Caco-2 (cell line): ENCODE results near the gene EIF2B2. TPM values are rescaled to one million over a fixed set of nuclear protein-coding genes. Genes with fewer than 3 reads are reported as not detected.

Source experiments
- BruUV-seq: library from RNA; stranded (reverse); fragments of 400-500 nt; replicated peaks from 2 replicates; lab custom pipeline; 2021; lab: Mats Ljungman, UMichigan
- CTCF ChIA-PET: fragments of 300-600 bp; sonication (Branson Sonifier 250); formaldehyde crosslinking; loops from one replicate; lab custom pipeline; 2022; ENCODE audit warnings: antibody characterized with exemption; lab: Charles Lee
- POLR2A ChIA-PET: fragments of 300-600 bp; sonication (Branson Sonifier 250); formaldehyde crosslinking; loops from one replicate; lab custom pipeline; 2022; ENCODE audit warnings: antibody characterized with exemption; lab: Charles Lee
- DNase-seq, 2 experiments: peaks; one replicate each; pipeline versions ENCODE4 v3.0.0 to v3.0.0-alpha.2; 2020 to 2022
- H3K27me3 ChIP-seq: replicated peaks from 2 replicates; pipeline ENCODE4 v1.6.0; 2011; ENCODE audit warnings: low read length; ENCODE audit not compliant: control insufficient read depth, insufficient read depth
- H3K36me3 ChIP-seq: 2 replicates; pipeline ENCODE4 v1.5.1; 2011; ENCODE audit warnings: low read length; ENCODE audit not compliant: control insufficient read depth, insufficient read depth
- H3K4me1 ChIP-seq: fragments of 250-450 bp; sonication (Bioruptor Pico); 2 replicates; pipeline ENCODE4 v1.5.1; 2020; ENCODE audit warnings: mild to moderate bottlenecking
- H3K4me3 ChIP-seq: 2 replicates; pipeline ENCODE4 v1.5.1; 2011; ENCODE audit warnings: low read depth, mild to moderate bottlenecking, control low read depth, low read length
- H3K9me3 ChIP-seq: fragments of 250-450 bp; sonication (Bioruptor Pico); 2 replicates; pipeline ENCODE4 v1.5.1; 2020; ENCODE audit warnings: mild to moderate bottlenecking, moderate library complexity
- H3K27ac Mint-ChIP-seq: one replicate; pipeline ENCODE4 v1.8.0; 2022; ENCODE audit warnings: mixed read lengths; ENCODE audit not compliant: unreplicated experiment
- H3K27me3 Mint-ChIP-seq: one replicate; pipeline ENCODE4 v1.8.0; 2022; ENCODE audit warnings: mixed read lengths; ENCODE audit not compliant: insufficient read depth, unreplicated experiment
- H3K36me3 Mint-ChIP-seq: one replicate; pipeline ENCODE4 v1.8.0; 2022; ENCODE audit warnings: mild to moderate bottlenecking, mixed read lengths; ENCODE audit not compliant: insufficient read depth, unreplicated experiment
- H3K4me1 Mint-ChIP-seq: one replicate; pipeline ENCODE4 v1.8.0; 2022; ENCODE audit warnings: low read depth, mixed read lengths; ENCODE audit not compliant: unreplicated experiment
- H3K4me3 Mint-ChIP-seq: one replicate; pipeline ENCODE4 v1.8.0; 2022; ENCODE audit warnings: mild to moderate bottlenecking, moderate library complexity, mixed read lengths; ENCODE audit not compliant: unreplicated experiment
- H3K9me3 Mint-ChIP-seq: one replicate; pipeline ENCODE4 v1.8.0; 2022; ENCODE audit warnings: mixed read lengths; ENCODE audit not compliant: unreplicated experiment
- intact Hi-C: fragments of 100-400 bp; cut with micrococcal nuclease; formaldehyde crosslinking; loops from one replicate; pipeline ENCODE4 v1.10.0; 2022; ENCODE audit not compliant: unreplicated experiment
- total RNA-seq: library from RNA; stranded (reverse); gene quantifications from 2 replicates; pipeline ENCODE4 v1.2.3, GENCODE V29; 2022
- TF ChIP-seq, protein P1 (sequence below), 2 experiments: fragments of 200-600 bp in 1 of 2; IDR thresholded peaks; 1 replicate in 1 of 2; 2 replicates in 1 of 2; pipeline versions ENCODE4 v1.5.1 to v1.8.0; 2011 to 2022; ENCODE audit warnings: antibody characterized with exemption in 1 of 2, control low read depth in 1 of 2, inconsistent platforms in 1 of 2, low read depth in 1 of 2, low read length in 1 of 2, mild to moderate bottlenecking in 1 of 2, moderate library complexity in 1 of 2; ENCODE audit not compliant: insufficient read depth in 1 of 2, severe bottlenecking in 1 of 2, unreplicated experiment in 1 of 2

Gene EIF2B2
- total RNA-seq, 1 experiment from 2014 or later = 54.4 TPM

DNA sequence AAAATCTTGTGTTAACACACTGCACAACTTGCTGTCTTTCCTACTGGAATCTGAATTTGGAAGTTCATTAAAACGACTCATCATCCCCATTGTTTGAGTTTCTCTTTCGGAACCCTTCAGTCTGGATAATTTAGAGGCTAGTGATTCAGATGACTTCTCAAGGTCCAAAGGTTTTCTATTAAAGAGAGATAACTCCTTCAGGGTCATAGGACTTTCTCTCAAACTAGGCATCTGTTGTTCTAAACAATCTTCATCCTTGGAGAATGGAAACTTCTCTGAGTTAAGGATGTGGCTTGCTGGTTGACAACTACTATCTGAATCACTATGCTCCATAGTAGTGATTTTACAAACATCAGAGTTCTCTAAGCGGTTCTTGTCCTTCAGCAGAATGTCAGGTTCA lies 44.2 kb downstream of the EIF2B2 start:
- peaks cover 28% of the 10 kb centered on the region for H3K36me3 Mint-ChIP-seq
- no peak overlapping the region for H3K4me3 Mint-ChIP-seq
- H3K27me3 Mint-ChIP-seq = no peaks in the 10 kb centered on the region
- H3K27ac Mint-ChIP-seq = no peak overlapping the region
- Histone ChIP-seq H3K36me3 (no peaks in the 10 kb centered on the region), H3K4me3 (no peak overlapping the region), H3K4me1 (peaks cover 19% of the 10 kb centered on the region), H3K9me3 (no peaks in the 10 kb centered on the region), H3K27me3 (no peaks in the 10 kb centered on the region)
- H3K4me1 Mint-ChIP-seq = peaks cover 11% of the 10 kb centered on the region
- no peak for DNase-seq
- no TSS peak for BruUV-seq
- CTCF ChIA-PET = no interaction called here
- POLR2A ChIA-PET = no interaction called here
- TF ChIP-seq, protein P1, sequence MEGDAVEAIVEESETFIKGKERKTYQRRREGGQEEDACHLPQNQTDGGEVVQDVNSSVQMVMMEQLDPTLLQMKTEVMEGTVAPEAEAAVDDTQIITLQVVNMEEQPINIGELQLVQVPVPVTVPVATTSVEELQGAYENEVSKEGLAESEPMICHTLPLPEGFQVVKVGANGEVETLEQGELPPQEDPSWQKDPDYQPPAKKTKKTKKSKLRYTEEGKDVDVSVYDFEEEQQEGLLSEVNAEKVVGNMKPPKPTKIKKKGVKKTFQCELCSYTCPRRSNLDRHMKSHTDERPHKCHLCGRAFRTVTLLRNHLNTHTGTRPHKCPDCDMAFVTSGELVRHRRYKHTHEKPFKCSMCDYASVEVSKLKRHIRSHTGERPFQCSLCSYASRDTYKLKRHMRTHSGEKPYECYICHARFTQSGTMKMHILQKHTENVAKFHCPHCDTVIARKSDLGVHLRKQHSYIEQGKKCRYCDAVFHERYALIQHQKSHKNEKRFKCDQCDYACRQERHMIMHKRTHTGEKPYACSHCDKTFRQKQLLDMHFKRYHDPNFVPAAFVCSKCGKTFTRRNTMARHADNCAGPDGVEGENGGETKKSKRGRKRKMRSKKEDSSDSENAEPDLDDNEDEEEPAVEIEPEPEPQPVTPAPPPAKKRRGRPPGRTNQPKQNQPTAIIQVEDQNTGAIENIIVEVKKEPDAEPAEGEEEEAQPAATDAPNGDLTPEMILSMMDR (IDR thresholded peaks at IDR 0.05; ENCODE audit: insufficient read depth in 1 of 2, low read depth in 1 of 2, low read length in 1 of 2, severe bottlenecking in 1 of 2, unreplicated experiment in 1 of 2) = no peak
- no peaks in the 10 kb centered on the region for H3K9me3 Mint-ChIP-seq
- intact Hi-C loops = no loop called here

DNA sequence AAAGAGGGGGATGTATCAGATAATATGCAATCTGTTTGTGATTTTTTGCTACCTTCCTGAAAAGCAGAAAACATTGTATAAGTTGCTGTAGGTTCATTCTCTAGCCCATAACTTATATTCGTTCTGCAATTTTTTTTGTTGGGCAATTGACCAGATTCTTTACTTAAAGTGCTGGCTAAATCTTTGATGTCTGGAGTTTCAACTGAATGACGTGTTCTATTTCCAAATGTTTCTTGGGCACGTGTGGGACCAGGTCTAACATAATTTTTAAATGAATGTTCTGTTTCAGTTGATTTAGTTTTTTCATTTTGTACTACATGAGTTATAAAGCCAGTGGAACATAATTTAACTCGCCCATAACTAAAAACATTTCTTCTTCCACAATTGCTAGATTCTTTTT lies 44.8 kb downstream of the EIF2B2 start:
- TF ChIP-seq, protein P1 (IDR thresholded peaks at IDR 0.05; ENCODE audit: insufficient read depth in 1 of 2, low read depth in 1 of 2, low read length in 1 of 2, severe bottlenecking in 1 of 2, unreplicated experiment in 1 of 2) = no peak
- Mint-ChIP-seq H3K27ac (no peak overlapping the region), H3K27me3 (no peaks in the 10 kb centered on the region), H3K9me3 (no peaks in the 10 kb centered on the region), H3K4me3 (no peak overlapping the region), H3K4me1 (peaks cover 5% of the 10 kb centered on the region), H3K36me3 (peaks cover 28% of the 10 kb centered on the region)
- Histone ChIP-seq H3K27me3 (no peaks in the 10 kb centered on the region), H3K36me3 (no peaks in the 10 kb centered on the region), H3K4me3 (no peak overlapping the region), H3K9me3 (no peaks in the 10 kb centered on the region), H3K4me1 (peaks cover 13% of the 10 kb centered on the region)
- intact Hi-C loops = no loop called here
- DNase-seq = no peak
- no TSS peak for BruUV-seq
- ChIA-PET CTCF (no interaction called here), POLR2A (no interaction called here)

DNA sequence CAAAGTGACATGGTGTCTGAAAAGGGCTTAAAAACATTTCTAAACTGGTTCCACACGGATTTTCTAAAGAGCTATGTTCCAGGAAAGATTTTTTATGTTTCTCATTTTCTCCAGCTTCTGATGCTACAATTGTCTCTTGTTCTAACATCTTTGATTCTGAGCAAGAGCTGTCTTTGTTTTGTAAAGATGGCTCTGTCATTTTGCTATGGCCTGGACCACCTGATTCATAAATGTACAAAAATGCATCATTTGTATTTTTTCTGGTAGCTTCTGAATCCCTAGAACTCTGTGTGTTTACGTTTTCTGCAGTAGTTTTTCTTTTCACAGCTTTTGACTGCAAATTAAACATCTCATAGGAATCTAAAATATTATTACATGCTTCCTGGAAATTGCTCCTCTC lies 45.4 kb downstream of the EIF2B2 start:
- Histone ChIP-seq H3K27me3 (no peaks in the 10 kb centered on the region), H3K4me1 (peaks cover 10% of the 10 kb centered on the region), H3K36me3 (no peaks in the 10 kb centered on the region), H3K9me3 (no peaks in the 10 kb centered on the region), H3K4me3 (no peak overlapping the region)
- Mint-ChIP-seq H3K27me3 (no peaks in the 10 kb centered on the region), H3K4me1 (peaks cover 5% of the 10 kb centered on the region), H3K9me3 (no peaks in the 10 kb centered on the region), H3K4me3 (no peak overlapping the region), H3K27ac (no peak overlapping the region), H3K36me3 (peaks cover 28% of the 10 kb centered on the region)
- no peak for DNase-seq
- TF ChIP-seq, protein P1 (IDR thresholded peaks at IDR 0.05; ENCODE audit: insufficient read depth in 1 of 2, low read depth in 1 of 2, low read length in 1 of 2, severe bottlenecking in 1 of 2, unreplicated experiment in 1 of 2) = no peak
- BruUV-seq = no TSS peak
- intact Hi-C loops = no loop called here
- ChIA-PET CTCF (no interaction called here), POLR2A (no interaction called here)
